ENCODE results near the gene TNS1.

TNS1 gene

GRCh38 chr2:217948897-217949296 lies 53.9 kb downstream of the TNS1 start:
- H3K36me3 ChIP-seq (ENCODE audit: insufficient read depth, low read length), result peaks cover 8% of the 10 kb centered on the region
- 0 out of 2 replicates have a peak overlapping the region, but pooled peaks have one; percentile 5 for H3K27ac ChIP-seq
- no peak overlapping the region for H3K4me3 ChIP-seq
- DNase-seq (ENCODE audit: low read depth, low spot score), result no peak
- no peak for TF ChIP-seq FOXP2 (optimal IDR thresholded peaks at IDR 0.05; ENCODE audit: control extremely low read depth, extremely low read length, insufficient read depth)
- no peak for TF ChIP-seq EZH2 (IDR thresholded peaks at IDR 0.05)
- no peak overlapping the region for H3K9ac ChIP-seq (ENCODE audit: insufficient read length)
- H3K9me3 ChIP-seq (ENCODE audit: low read depth, low read length), result no peaks in the 10 kb centered on the region

GRCh38 chr2:217948351-217948791 lies 54.4 kb downstream of the TNS1 start:
- Histone ChIP-seq H3K9ac (ENCODE audit: insufficient read length) (no peak overlapping the region), H3K9me3 (ENCODE audit: low read depth, low read length) (no peaks in the 10 kb centered on the region)
- no peak for DNase-seq (ENCODE audit: low read depth, low spot score)

GRCh38 chr2:217947383-217948350 lies 55.1 kb downstream of the TNS1 start:
- no peak for TF ChIP-seq POLR2AphosphoS5 (IDR thresholded peaks at IDR 0.05; ENCODE audit: borderline replicate concordance, low read depth, low read length)
- no peak for TF ChIP-seq EZH2 (IDR thresholded peaks at IDR 0.05)
- no peak for TF ChIP-seq FOXP2 (optimal IDR thresholded peaks at IDR 0.05; ENCODE audit: control extremely low read depth, extremely low read length, insufficient read depth)
- H3K4me3 ChIP-seq, result peak overlapping the region; percentile 49

More at GRCh38 chr2:217948351-217948791, 54.4 kb downstream of the TNS1 start:
- H3K36me3 ChIP-seq (ENCODE audit: insufficient read depth, low read length), result peaks cover 7% of the 10 kb centered on the region
- TF ChIP-seq EZH2 (IDR thresholded peaks at IDR 0.05), result no peak
- TF ChIP-seq POLR2AphosphoS5 (IDR thresholded peaks at IDR 0.05; ENCODE audit: borderline replicate concordance, low read depth, low read length), result no peak
- TF ChIP-seq FOXP2 (optimal IDR thresholded peaks at IDR 0.05; ENCODE audit: control extremely low read depth, extremely low read length, insufficient read depth), result no peak
- H3K4me3 ChIP-seq, result no peak overlapping the region
- H3K27ac ChIP-seq, result no peak overlapping the region

GRCh38 chr2:217946051-217946450 lies 56.7 kb downstream of the TNS1 start:
- no peaks in the 10 kb centered on the region for H3K9me3 ChIP-seq (ENCODE audit: low read depth, low read length)
- H3K9ac ChIP-seq (ENCODE audit: insufficient read length), result no peak overlapping the region
- TF ChIP-seq POLR2AphosphoS5 (IDR thresholded peaks at IDR 0.05; ENCODE audit: borderline replicate concordance, low read depth, low read length), result no peak
- no peak for TF ChIP-seq EZH2 (IDR thresholded peaks at IDR 0.05)
- no peak for TF ChIP-seq FOXP2 (optimal IDR thresholded peaks at IDR 0.05; ENCODE audit: control extremely low read depth, extremely low read length, insufficient read depth)
- DNase-seq (ENCODE audit: low read depth, low spot score), result no peak
- no peak overlapping the region for H3K4me3 ChIP-seq
- H3K36me3 ChIP-seq (ENCODE audit: insufficient read depth, low read length), result no peaks in the 10 kb centered on the region; the same call in 1 of the 2 replicates
- H3K27ac ChIP-seq, result no peak overlapping the region

More at GRCh38 chr2:217947383-217948350, 55.1 kb downstream of the TNS1 start:
- DNase-seq (ENCODE audit: low read depth, low spot score), result no peak
- Histone ChIP-seq H3K27ac (peak overlapping the region; percentile 79), H3K9me3 (ENCODE audit: low read depth, low read length) (no peaks in the 10 kb centered on the region), H3K9ac (ENCODE audit: insufficient read length) (no peak overlapping the region), H3K36me3 (ENCODE audit: insufficient read depth, low read length) (peaks cover 4% of the 10 kb centered on the region)

- no peak for DNase-seq (ENCODE audit: low read depth, low spot score)
- no peak for TF ChIP-seq FOXP2 (optimal IDR thresholded peaks at IDR 0.05; ENCODE audit: control extremely low read depth, extremely low read length, insufficient read depth)
- TF ChIP-seq POLR2AphosphoS5 (IDR thresholded peaks at IDR 0.05; ENCODE audit: borderline replicate concordance, low read depth, low read length), result no peak
- no peak for TF ChIP-seq EZH2 (IDR thresholded peaks at IDR 0.05)
- no peak overlapping the region for H3K27ac ChIP-seq
Measured at GRCh38 chr2:217945530-217945929, 57.3 kb downstream of the TNS1 start.

GRCh38 chr2:217944923-217945322 lies 57.9 kb downstream of the TNS1 start:
- no peak for DNase-seq (ENCODE audit: low read depth, low spot score)
- TF ChIP-seq POLR2AphosphoS5 (IDR thresholded peaks at IDR 0.05; ENCODE audit: borderline replicate concordance, low read depth, low read length), result no peak
- TF ChIP-seq EZH2 (IDR thresholded peaks at IDR 0.05), result no peak
- TF ChIP-seq FOXP2 (optimal IDR thresholded peaks at IDR 0.05; ENCODE audit: control extremely low read depth, extremely low read length, insufficient read depth), result no peak
- H3K36me3 ChIP-seq (ENCODE audit: insufficient read depth, low read length), result no peaks in the 10 kb centered on the region; the same call in 1 of the 2 replicates
- H3K4me3 ChIP-seq, result no peak overlapping the region
- peak overlapping the region; percentile 7 for H3K27ac ChIP-seq
- peak overlapping the region; percentile 18 for H3K9ac ChIP-seq (ENCODE audit: insufficient read length)
- no peaks in the 10 kb centered on the region for H3K9me3 ChIP-seq (ENCODE audit: low read depth, low read length)

More at GRCh38 chr2:217945530-217945929, 57.3 kb downstream of the TNS1 start:
- H3K36me3 ChIP-seq (ENCODE audit: insufficient read depth, low read length), result no peaks in the 10 kb centered on the region; the same call in 1 of the 2 replicates
- H3K9ac ChIP-seq (ENCODE audit: insufficient read length), result no peak overlapping the region
- H3K4me3 ChIP-seq, result no peak overlapping the region
- no peaks in the 10 kb centered on the region for H3K9me3 ChIP-seq (ENCODE audit: low read depth, low read length)

- Histone ChIP-seq H3K9me3 (ENCODE audit: low read depth, low read length) (no peaks in the 10 kb centered on the region), H3K36me3 (ENCODE audit: insufficient read depth, low read length) (no peaks in the 10 kb centered on the region; the same call in 1 of the 2 replicates), H3K4me3 (no peak overlapping the region), H3K27ac (peak overlapping the region; percentile 7; the same call in 1 of the 2 replicates), H3K9ac (ENCODE audit: insufficient read length) (peak overlapping the region; percentile 18)
- no peak for DNase-seq (ENCODE audit: low read depth, low spot score)
- TF ChIP-seq POLR2AphosphoS5 (IDR thresholded peaks at IDR 0.05; ENCODE audit: borderline replicate concordance, low read depth, low read length) (no peak), FOXP2 (optimal IDR thresholded peaks at IDR 0.05; ENCODE audit: control extremely low read depth, extremely low read length, insufficient read depth) (no peak), EZH2 (IDR thresholded peaks at IDR 0.05) (no peak)
Measured at GRCh38 chr2:217944366-217944765, 58.4 kb downstream of the TNS1 start.

Measured in SK-N-MC (cell line).